SK-N-MC (cell line): ENCODE data around the gene CELF1.

Experiments
- EZH2 ChIP-seq: fragments of 200-600 bp; sonication (generic); IDR thresholded peaks from one replicate; pipeline ENCODE4 v1.6.1; 2017; ENCODE audit warnings: antibody characterized with exemption
- FOXP2 ChIP-seq: optimal IDR thresholded peaks from 2 replicates; pipeline ENCODE3; 2011; ENCODE audit warnings: mild to moderate bottlenecking, moderate library complexity; ENCODE audit not compliant: insufficient read depth; ENCODE audit errors: extremely low read length, control extremely low read depth
- POLR2AphosphoS5 ChIP-seq: IDR thresholded peaks from 2 replicates; pipeline ENCODE4 v1.6.1; 2012; ENCODE audit warnings: mild to moderate bottlenecking, low read depth, low read length, borderline replicate concordance

DNA sequence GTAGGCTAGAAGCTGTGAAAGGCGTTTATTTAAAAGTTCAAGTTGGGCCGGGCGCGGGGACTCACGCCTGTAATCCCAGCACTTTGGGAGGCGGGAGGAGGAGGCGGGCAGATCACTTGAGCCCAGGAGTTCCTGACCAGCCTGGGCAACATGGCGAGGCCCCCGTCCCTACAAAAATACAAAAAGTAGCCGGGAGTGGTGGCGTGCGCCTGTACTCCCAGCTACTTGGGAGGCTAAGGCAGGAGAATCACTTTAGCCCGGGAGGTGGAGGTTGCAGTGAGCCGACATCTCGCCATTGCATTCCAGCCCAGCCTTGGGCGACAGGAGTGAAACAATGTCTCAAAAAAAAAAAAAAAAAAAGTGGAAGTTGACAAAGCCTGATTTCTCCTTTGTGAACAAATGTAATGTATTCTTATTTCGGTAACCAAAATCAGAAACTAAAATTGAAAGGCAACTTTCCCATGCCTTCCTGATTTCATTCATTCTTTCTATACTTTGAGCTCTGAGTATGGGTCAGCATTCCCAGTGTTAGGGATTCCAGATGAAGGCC, 13.3 kb upstream of the CELF1 start:
- no peak for TF ChIP-seq POLR2AphosphoS5
- TF ChIP-seq EZH2, result no peak
- TF ChIP-seq FOXP2, result no peak
